Liver (tissue), 9 donors: Measurements from ENCODE around the gene P4HA1. TPM values are rescaled to one million over a fixed set of nuclear protein-coding genes. Genes with fewer than 3 reads are reported as not detected.

Experiments used
- DNase-seq: peaks from one replicate; pipeline ENCODE4 v3.0.0-alpha.2; 2017; ENCODE audit warnings: low spot score
- H3K27ac ChIP-seq, 2 donors: one replicate each; pipeline ENCODE4 v1.7.0; 2013; ENCODE audit warnings: inconsistent platforms in 2 of 2, low read length in 2 of 2, control low read depth in 1 of 2, low read depth in 1 of 2, mild to moderate bottlenecking in 1 of 2
- H3K27me3 ChIP-seq, 4 donors: one replicate each; pipeline versions ENCODE4 v1.6.1 to v1.7.0; 2013; ENCODE audit warnings: low read length in 3 of 4, inconsistent platforms in 1 of 4, mild to moderate bottlenecking in 1 of 4, moderate library complexity in 1 of 4; ENCODE audit not compliant: control insufficient read depth in 4 of 4, insufficient read depth in 4 of 4
- H3K36me3 ChIP-seq, 4 donors: one replicate each; pipeline versions ENCODE4 v1.6.1 to v1.7.0; 2013; ENCODE audit warnings: low read length in 3 of 4, mild to moderate bottlenecking in 3 of 4, low read depth in 1 of 4, moderate library complexity in 1 of 4; ENCODE audit not compliant: control insufficient read depth in 4 of 4, insufficient read depth in 3 of 4
- H3K4me1 ChIP-seq, 4 donors: one replicate each; pipeline versions ENCODE4 v1.6.1 to v1.7.0; 2013; ENCODE audit warnings: low read length in 3 of 4, mild to moderate bottlenecking in 3 of 4, moderate library complexity in 1 of 4; ENCODE audit not compliant: control insufficient read depth in 4 of 4, insufficient read depth in 4 of 4
- H3K4me3 ChIP-seq, 3 donors: one replicate each; pipeline versions ENCODE4 v1.6.1 to v1.7.0; 2013; ENCODE audit warnings: low read length in 3 of 3, control low read depth in 1 of 3, low read depth in 1 of 3, mild to moderate bottlenecking in 1 of 3
- H3K9ac ChIP-seq, 2 donors: one replicate each; pipeline ENCODE4 v1.7.0; 2013; ENCODE audit warnings: low read length in 2 of 2, mild to moderate bottlenecking in 2 of 2, moderate library complexity in 2 of 2, control low read depth in 1 of 2, low read depth in 1 of 2
- H3K9me3 ChIP-seq, 4 donors: one replicate each; pipeline versions ENCODE4 v1.6.1 to v1.7.0; 2013; ENCODE audit warnings: low read length in 3 of 4; ENCODE audit not compliant: control insufficient read depth in 4 of 4
- ATF3 ChIP-seq: IDR thresholded peaks from 2 replicates; pipeline ENCODE4 v1.6.1; 2016; ENCODE audit warnings: antibody characterized with exemption
- EGR1 ChIP-seq, 2 donors: IDR thresholded peaks; 2 replicates each; pipeline ENCODE4 v1.6.1; 2016 to 2018; ENCODE audit warnings: antibody characterized with exemption in 2 of 2, low read depth in 2 of 2
- FOXA1 ChIP-seq: IDR thresholded peaks from 2 replicates; pipeline ENCODE4 v1.6.1; 2016; ENCODE audit warnings: antibody characterized with exemption
- FOXA2 ChIP-seq: IDR thresholded peaks from 2 replicates; pipeline ENCODE4 v1.6.1; 2016; ENCODE audit warnings: antibody characterized with exemption
- GABPA ChIP-seq, 2 donors: IDR thresholded peaks in 1 of 2; conservative IDR thresholded peaks in 1 of 2; 2 replicates each; pipeline ENCODE4 v1.6.1; 2016; ENCODE audit warnings: antibody characterized with exemption in 2 of 2, mild to moderate bottlenecking in 1 of 2, moderate library complexity in 1 of 2
- HNF4A ChIP-seq, 2 donors: conservative IDR thresholded peaks; 2 replicates each; pipeline ENCODE4 v1.6.1; 2016; ENCODE audit warnings: antibody characterized with exemption in 2 of 2, mild to moderate bottlenecking in 2 of 2
- HNF4G ChIP-seq: IDR thresholded peaks from 2 replicates; pipeline ENCODE4 v1.6.1; 2016; ENCODE audit warnings: antibody characterized with exemption
- JUND ChIP-seq, 2 donors: IDR thresholded peaks; 2 replicates each; pipeline ENCODE4 v1.6.1; 2016; ENCODE audit warnings: antibody characterized with exemption in 2 of 2
- MAX ChIP-seq: IDR thresholded peaks from 2 replicates; pipeline ENCODE4 v1.6.1; 2016; ENCODE audit warnings: antibody characterized with exemption
- NR2F2 ChIP-seq: IDR thresholded peaks from 2 replicates; pipeline ENCODE4 v1.6.1; 2016; ENCODE audit warnings: antibody characterized with exemption
- RAD21 ChIP-seq, 2 donors: IDR thresholded peaks; 2 replicates each; pipeline ENCODE4 v1.6.1; 2016; ENCODE audit warnings: antibody characterized with exemption in 2 of 2, mild to moderate bottlenecking in 2 of 2
- RXRA ChIP-seq, 2 donors: IDR thresholded peaks; 2 replicates each; pipeline ENCODE4 v1.6.1; 2017 to 2018; ENCODE audit warnings: antibody characterized with exemption in 2 of 2, mild to moderate bottlenecking in 1 of 2
- SP1 ChIP-seq: IDR thresholded peaks from 2 replicates; pipeline ENCODE4 v1.6.1; 2018; ENCODE audit warnings: antibody characterized with exemption, mild to moderate bottlenecking
- TAF1 ChIP-seq: conservative IDR thresholded peaks from 2 replicates; pipeline ENCODE4 v1.6.1; 2016; ENCODE audit warnings: antibody characterized with exemption, mild to moderate bottlenecking
- YY1 ChIP-seq: IDR thresholded peaks from 2 replicates; pipeline ENCODE4 v1.6.1; 2016; ENCODE audit warnings: antibody characterized with exemption, mild to moderate bottlenecking
- ZBTB33 ChIP-seq: IDR thresholded peaks from 2 replicates; pipeline ENCODE4 v1.6.1; 2016; ENCODE audit warnings: antibody characterized with exemption
- WGBS: extraction: QIAGEN DNeasy Blood & Tissue Kit; methylation state at CpG from one replicate; pipeline ENCODE4 v1.1.7; 2013; 5-methylcytosine and 5-hydroxymethylcytosine counted together
- polyA plus RNA-seq, 2 donors: library from polyadenylated mRNA; stranded (reverse) in 1 of 2; unstranded in 1 of 2; fragments of 200-250 nt in 1 of 2; fragments of >200 nt in 1 of 2; fragmentation: Nextera tagmentation in 1 of 2; extraction: Ambion mirVana in 1 of 2; gene quantifications; one replicate each; pipeline versions ENCODE4 v1.2.1 to v1.2.3, GENCODE V29; 2013 to 2015
- total RNA-seq, 2 donors: library from RNA; depleted of rRNA; stranded (reverse); fragments of >200 nt; gene quantifications; one replicate each; pipeline ENCODE4 v1.2.3, GENCODE V29; 2014
- TF ChIP-seq, protein P1 (sequence below): IDR thresholded peaks from 2 replicates; pipeline ENCODE4 v1.6.1; 2016; ENCODE audit warnings: antibody characterized with exemption, mild to moderate bottlenecking
- TF ChIP-seq, protein P2 (sequence below): fragments of 150-350 bp; IDR thresholded peaks from 2 replicates; pipeline ENCODE4 v1.5.1; 2017; ENCODE audit warnings: improper control_type of control experiment, low read depth, low read length; ENCODE audit not compliant: missing input control
- donor health status: healthy.
- donor health status: healthy.
- donor health status: healthy.
- donor health status: healthy.
- donor health status: healthy.

P4HA1 gene
- total and polyA plus RNA-seq, 4 donors, result 6.1 to 63.7 (median 23.7) TPM

DNA sequence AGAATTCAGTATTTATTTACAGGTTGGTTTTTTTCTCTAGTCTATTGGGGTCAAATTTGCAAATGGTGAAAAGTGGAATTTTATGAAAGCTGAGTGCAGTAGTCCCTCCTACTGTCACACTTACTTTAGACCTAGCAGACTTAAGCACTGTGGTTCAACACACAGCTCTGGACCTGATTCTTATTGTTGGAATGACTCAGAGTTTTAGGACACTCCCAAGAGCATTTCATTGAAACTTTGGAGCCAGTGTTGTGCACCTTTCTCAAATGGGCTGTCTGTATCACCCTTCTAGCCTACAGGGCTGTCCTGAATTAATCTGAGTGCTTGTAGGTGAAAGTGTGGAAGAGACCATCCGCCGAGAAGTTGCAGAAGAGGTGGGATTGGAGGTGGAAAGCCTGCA is 29.7 kb upstream of the P4HA1 start:
- DNase-seq, result no peak

GRCh38 chr10:73119952-73120351 is 23.3 kb upstream of the P4HA1 start:
- no peaks in the 10 kb centered on the region for H3K9me3 ChIP-seq
- TF ChIP-seq HNF4A (conservative IDR thresholded peaks at IDR 0.05), result peak in 1 of 2 donors; percentile 40
- no peak for TF ChIP-seq NR2F2
- peaks cover 13 to 28% (median 20%) of the 10 kb centered on the region in 4 donors for H3K4me1 ChIP-seq
- peak overlapping the region; percentile 57 to 85 for H3K27ac ChIP-seq
- no peaks in the 10 kb centered on the region for H3K27me3 ChIP-seq
- H3K36me3 ChIP-seq, result peaks cover 1 to 9% (median 3%) of the 10 kb centered on the region in 4 donors
- H3K9ac ChIP-seq, result peak overlapping the region in 1 of 2 donors; percentile 38
- no peak for DNase-seq
- 41% methylated on average over 4 of the region's 4 CpGs for WGBS
- no peak overlapping the region for H3K4me3 ChIP-seq

More for the DNA sequence above, 29.7 kb upstream of the P4HA1 start:
- H3K27ac ChIP-seq, result no peak overlapping the region
- H3K9me3 ChIP-seq, result no peaks in the 10 kb centered on the region
- H3K9ac ChIP-seq, result no peak overlapping the region
- H3K36me3 ChIP-seq, result peaks cover 6 to 33% (median 19%) of the 10 kb centered on the region in 4 donors
- over 99% methylated on average over 2 of the region's 2 CpGs for WGBS
- H3K27me3 ChIP-seq, result no peaks in the 10 kb centered on the region
- H3K4me1 ChIP-seq, result peaks cover 0 to 4% (median 0%) of the 10 kb centered on the region in 4 donors
- no peak for TF ChIP-seq SP1
- TF ChIP-seq EGR1 (IDR thresholded peaks at IDR 0.05; ENCODE audit: low read depth in 2 of 2), result no peak
- H3K4me3 ChIP-seq, result no peak overlapping the region

- no peak overlapping the region for H3K4me3 ChIP-seq
- WGBS, result 33% methylated on average over 1 of the region's 1 CpG
Observed at GRCh38 chr10:73119457-73119856, 22.8 kb upstream of the P4HA1 start.

More at GRCh38 chr10:73119457-73119856, 22.8 kb upstream of the P4HA1 start:
- Histone ChIP-seq H3K27ac (peak overlapping the region; percentile 57 to 85), H3K9ac (peak overlapping the region in 1 of 2 donors; percentile 38), H3K27me3 (no peaks in the 10 kb centered on the region), H3K36me3 (peaks cover 0 to 8% (median 2%) of the 10 kb centered on the region in 4 donors), H3K9me3 (no peaks in the 10 kb centered on the region), H3K4me1 (peaks cover 13 to 28% (median 20%) of the 10 kb centered on the region in 4 donors)
- no peak for DNase-seq
- TF ChIP-seq EGR1 (IDR thresholded peaks at IDR 0.05; ENCODE audit: low read depth in 2 of 2), result no peak
- no peak for TF ChIP-seq TAF1
- TF ChIP-seq HNF4G, result no peak
- TF ChIP-seq FOXA2, result peak; percentile 25
- TF ChIP-seq, protein P1, sequence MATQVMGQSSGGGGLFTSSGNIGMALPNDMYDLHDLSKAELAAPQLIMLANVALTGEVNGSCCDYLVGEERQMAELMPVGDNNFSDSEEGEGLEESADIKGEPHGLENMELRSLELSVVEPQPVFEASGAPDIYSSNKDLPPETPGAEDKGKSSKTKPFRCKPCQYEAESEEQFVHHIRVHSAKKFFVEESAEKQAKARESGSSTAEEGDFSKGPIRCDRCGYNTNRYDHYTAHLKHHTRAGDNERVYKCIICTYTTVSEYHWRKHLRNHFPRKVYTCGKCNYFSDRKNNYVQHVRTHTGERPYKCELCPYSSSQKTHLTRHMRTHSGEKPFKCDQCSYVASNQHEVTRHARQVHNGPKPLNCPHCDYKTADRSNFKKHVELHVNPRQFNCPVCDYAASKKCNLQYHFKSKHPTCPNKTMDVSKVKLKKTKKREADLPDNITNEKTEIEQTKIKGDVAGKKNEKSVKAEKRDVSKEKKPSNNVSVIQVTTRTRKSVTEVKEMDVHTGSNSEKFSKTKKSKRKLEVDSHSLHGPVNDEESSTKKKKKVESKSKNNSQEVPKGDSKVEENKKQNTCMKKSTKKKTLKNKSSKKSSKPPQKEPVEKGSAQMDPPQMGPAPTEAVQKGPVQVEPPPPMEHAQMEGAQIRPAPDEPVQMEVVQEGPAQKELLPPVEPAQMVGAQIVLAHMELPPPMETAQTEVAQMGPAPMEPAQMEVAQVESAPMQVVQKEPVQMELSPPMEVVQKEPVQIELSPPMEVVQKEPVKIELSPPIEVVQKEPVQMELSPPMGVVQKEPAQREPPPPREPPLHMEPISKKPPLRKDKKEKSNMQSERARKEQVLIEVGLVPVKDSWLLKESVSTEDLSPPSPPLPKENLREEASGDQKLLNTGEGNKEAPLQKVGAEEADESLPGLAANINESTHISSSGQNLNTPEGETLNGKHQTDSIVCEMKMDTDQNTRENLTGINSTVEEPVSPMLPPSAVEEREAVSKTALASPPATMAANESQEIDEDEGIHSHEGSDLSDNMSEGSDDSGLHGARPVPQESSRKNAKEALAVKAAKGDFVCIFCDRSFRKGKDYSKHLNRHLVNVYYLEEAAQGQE, result no peak
- no peak for TF ChIP-seq SP1
- TF ChIP-seq GABPA (IDR thresholded peaks at IDR 0.05 in 1 of 2, conservative IDR thresholded peaks at IDR 0.05 in 1 of 2), result no peak
- TF ChIP-seq NR2F2, result no peak
- TF ChIP-seq YY1, result no peak
- TF ChIP-seq FOXA1, result no peak
- TF ChIP-seq ZBTB33, result peak; percentile 18
- TF ChIP-seq JUND (IDR thresholded peaks at IDR 0.05), result no peak
- TF ChIP-seq RAD21 (IDR thresholded peaks at IDR 0.05), result no peak
- TF ChIP-seq ATF3, result no peak
- TF ChIP-seq, protein P2, sequence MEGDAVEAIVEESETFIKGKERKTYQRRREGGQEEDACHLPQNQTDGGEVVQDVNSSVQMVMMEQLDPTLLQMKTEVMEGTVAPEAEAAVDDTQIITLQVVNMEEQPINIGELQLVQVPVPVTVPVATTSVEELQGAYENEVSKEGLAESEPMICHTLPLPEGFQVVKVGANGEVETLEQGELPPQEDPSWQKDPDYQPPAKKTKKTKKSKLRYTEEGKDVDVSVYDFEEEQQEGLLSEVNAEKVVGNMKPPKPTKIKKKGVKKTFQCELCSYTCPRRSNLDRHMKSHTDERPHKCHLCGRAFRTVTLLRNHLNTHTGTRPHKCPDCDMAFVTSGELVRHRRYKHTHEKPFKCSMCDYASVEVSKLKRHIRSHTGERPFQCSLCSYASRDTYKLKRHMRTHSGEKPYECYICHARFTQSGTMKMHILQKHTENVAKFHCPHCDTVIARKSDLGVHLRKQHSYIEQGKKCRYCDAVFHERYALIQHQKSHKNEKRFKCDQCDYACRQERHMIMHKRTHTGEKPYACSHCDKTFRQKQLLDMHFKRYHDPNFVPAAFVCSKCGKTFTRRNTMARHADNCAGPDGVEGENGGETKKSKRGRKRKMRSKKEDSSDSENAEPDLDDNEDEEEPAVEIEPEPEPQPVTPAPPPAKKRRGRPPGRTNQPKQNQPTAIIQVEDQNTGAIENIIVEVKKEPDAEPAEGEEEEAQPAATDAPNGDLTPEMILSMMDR, result no peak
- TF ChIP-seq MAX, result peak; percentile 31
- TF ChIP-seq RXRA (IDR thresholded peaks at IDR 0.05), result peak in 1 of 2 donors; percentile 35
- TF ChIP-seq HNF4A (conservative IDR thresholded peaks at IDR 0.05), result peak in 1 of 2 donors; percentile 45
